ENCODE measurements around the gene SLC7A6. TPM values are rescaled to one million over a fixed set of nuclear protein-coding genes. Genes with fewer than 3 reads are reported as not detected.
A peak's percentile ranks its signal among the peaks of the same experiment; 100 is the strongest.

Gene SLC7A6
- total and polyA plus RNA-seq, 5 donors, result 25.0 to 60.7 (median 45.0) TPM

GRCh38 chr16:68310437-68310773 is 46.1 kb downstream of the SLC7A6 start:
- intact Hi-C loops (cut with DNase I), result loop anchor here in 3 of 4 donors (5.0 kb wide), 1 partner anchor 48 kb away; the partner anchor contains the start of gene SLC7A6 (in 3 of the 3)
- under 1% methylated on average over 29 of the region's 29 CpGs for WGBS
- no peaks in the 10 kb centered on the region for H3K27me3 ChIP-seq (ENCODE audit: control insufficient read depth, insufficient read depth)
- H3K27ac ChIP-seq (ENCODE audit: low read length), result peak overlapping the region; percentile 77
- ATAC-seq, result peak; percentile 49 to 51
- H3K4me3 ChIP-seq (ENCODE audit: low read length), result peak overlapping the region; percentile 87
- no peaks in the 10 kb centered on the region for H3K9me3 ChIP-seq (ENCODE audit: control insufficient read depth, low read length)
- DNase-seq, result peak; percentile 45 to 71 (median 66)
- H3K4me1 ChIP-seq (ENCODE audit: control insufficient read depth, insufficient read depth, low read length), result peaks cover 11% of the 10 kb centered on the region

DNA sequence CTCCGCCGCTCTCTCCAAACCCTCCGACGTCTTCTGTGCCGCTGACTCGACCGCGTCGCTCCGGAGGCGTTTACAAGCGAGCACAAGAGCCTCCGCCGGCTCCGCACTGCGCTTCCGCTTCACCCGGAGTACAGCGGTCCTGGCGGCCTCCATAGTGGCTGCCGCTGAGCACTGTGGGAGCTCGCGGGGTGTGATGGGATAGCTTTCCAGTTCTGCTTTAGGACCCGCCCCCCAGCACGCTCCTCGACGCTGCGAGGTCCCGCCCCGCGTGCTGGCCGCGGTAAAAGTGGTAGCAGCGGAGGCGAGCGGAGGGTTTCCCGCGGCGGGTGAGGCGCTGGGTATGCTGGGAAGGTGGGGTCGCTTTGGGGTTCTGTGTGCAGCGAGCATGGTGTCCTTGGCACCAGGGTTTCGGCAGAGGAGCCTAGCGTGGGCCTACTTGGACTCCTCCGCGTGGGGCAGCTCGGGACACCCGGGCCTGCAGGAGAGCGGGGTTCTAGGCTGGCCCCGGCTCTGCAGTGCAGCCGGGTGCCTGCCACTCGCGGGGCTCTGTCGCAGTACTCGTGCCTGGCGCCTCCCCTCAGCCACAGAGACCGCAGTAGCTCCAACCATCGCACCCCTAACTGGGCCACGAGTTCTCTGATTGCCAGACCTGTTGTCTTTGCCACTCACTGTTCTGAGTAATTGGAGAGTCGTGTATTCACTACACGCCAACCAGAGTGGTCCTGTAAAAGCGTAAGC is 46.6 kb downstream of the SLC7A6 start, which contains the start of the genes PRMT7 and SLC7A6OS:
PRMT7 (plus strand) TSS at position 246 of the 738 bp plus-strand sequence. CDS start 4,961 bp downstream, outside the sequence.
SLC7A6OS (minus strand) TSS at position 173 of the 738 bp plus-strand sequence; CDS start at position 153, 20 bp downstream.
- Histone ChIP-seq H3K4me1 (ENCODE audit: control insufficient read depth, insufficient read depth, low read length) (peaks cover 11% of the 10 kb centered on the region), H3K4me3 (ENCODE audit: low read length) (peak within 1 kb of the TSS; percentile 87), H3K9me3 (ENCODE audit: control insufficient read depth, low read length) (no peaks in the 10 kb centered on the region), H3K27me3 (ENCODE audit: control insufficient read depth, insufficient read depth) (no peaks in the 10 kb centered on the region), H3K27ac (ENCODE audit: low read length) (peak within 1 kb of the TSS; percentile 77)
- peak; percentile 100 for ATAC-seq
- WGBS, result under 1% methylated on average over 62 of the region's 62 CpGs
- intact Hi-C loops (cut with DNase I), result loop anchor here in 3 of 4 donors (5.0 kb wide), 1 partner anchor 49 kb away; the partner anchor contains the start of gene SLC7A6 (in 3 of the 3)
- peak; percentile 92 to 96 (median 95) for DNase-seq

DNA sequence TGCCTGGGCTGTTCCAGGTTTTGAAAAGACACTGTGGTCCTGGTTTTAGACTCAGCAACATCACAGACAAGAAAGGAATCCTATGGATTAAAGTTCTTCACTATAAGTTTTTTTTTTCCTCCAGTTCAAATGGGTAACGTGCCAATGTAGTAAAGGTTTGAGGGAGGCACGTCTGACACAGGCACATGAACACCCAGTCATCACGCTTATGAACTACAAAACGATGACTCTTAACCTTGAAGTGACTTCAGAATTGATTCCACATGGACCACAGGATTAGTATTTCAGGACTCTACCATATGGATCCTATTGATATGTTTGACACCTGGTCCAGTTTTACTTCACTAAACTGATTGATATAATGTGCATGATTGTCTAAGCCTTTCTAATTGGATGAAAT is 48.8 kb downstream of the SLC7A6 start:
- ATAC-seq (no peak), DNase-seq (no peak)
- no peaks in the 10 kb centered on the region for H3K27me3 ChIP-seq (ENCODE audit: control insufficient read depth, insufficient read depth)
- no peaks in the 10 kb centered on the region for H3K9me3 ChIP-seq (ENCODE audit: control insufficient read depth, low read length)
- no peak overlapping the region for H3K4me3 ChIP-seq (ENCODE audit: low read length)
- H3K27ac ChIP-seq (ENCODE audit: low read length), result no peak overlapping the region
- peaks cover 11% of the 10 kb centered on the region for H3K4me1 ChIP-seq (ENCODE audit: control insufficient read depth, insufficient read depth, low read length)
- WGBS, result 85% methylated on average over 4 of the region's 4 CpGs
- intact Hi-C loops (cut with DNase I), result loop anchor here in 3 of 4 donors (5.0 kb wide), 1 partner anchor 51 kb away; the partner anchor contains the start of gene SLC7A6 (in 3 of the 3)

DNA sequence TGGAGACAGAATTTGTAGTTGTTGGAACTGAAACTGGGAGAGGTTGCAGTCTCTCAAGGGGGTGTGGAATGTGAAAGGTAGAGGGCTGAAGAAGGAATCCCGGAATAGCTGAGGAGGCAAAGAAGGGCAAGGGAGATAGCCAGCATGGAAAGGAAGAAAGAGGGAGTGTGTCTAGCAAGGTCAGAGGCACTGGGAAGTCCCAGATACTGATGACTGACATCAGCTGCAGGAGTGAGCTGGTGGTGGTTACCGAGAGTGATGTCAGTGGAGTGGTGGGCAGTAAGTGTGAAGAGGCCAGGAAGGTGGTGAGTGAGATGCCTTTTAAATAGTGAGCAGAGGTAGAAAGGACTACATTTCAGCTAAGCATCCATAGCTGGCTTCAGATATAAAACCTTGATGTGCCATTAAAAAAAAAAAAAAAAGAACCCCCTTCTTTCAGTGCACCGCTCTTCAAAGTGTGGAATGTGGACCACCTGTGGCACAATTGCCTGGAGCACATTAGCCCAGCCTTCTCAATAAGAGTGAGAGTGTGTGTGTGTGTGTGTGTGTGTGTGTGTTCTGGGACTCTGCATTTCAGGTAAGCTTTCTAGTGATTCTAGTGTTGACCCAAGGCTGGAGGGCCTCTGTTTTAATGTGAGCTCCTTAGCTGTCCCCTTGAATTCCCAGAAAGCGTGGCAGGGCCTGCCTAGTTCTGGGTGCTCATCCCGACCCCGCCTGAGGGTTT is 55.0 kb downstream of the SLC7A6 start:
- DNase-seq, result no peak
- H3K9me3 ChIP-seq (ENCODE audit: control insufficient read depth, low read length), result no peaks in the 10 kb centered on the region
- ATAC-seq, result no peak
- H3K4me3 ChIP-seq (ENCODE audit: low read length), result no peak overlapping the region
- WGBS, result 90% methylated on average over 6 of the region's 6 CpGs
- H3K4me1 ChIP-seq (ENCODE audit: control insufficient read depth, insufficient read depth, low read length), result no peaks in the 10 kb centered on the region
- intact Hi-C loops (cut with DNase I), result no loop called here
- H3K27me3 ChIP-seq (ENCODE audit: control insufficient read depth, insufficient read depth), result no peaks in the 10 kb centered on the region
- no peak overlapping the region for H3K27ac ChIP-seq (ENCODE audit: low read length)

DNA sequence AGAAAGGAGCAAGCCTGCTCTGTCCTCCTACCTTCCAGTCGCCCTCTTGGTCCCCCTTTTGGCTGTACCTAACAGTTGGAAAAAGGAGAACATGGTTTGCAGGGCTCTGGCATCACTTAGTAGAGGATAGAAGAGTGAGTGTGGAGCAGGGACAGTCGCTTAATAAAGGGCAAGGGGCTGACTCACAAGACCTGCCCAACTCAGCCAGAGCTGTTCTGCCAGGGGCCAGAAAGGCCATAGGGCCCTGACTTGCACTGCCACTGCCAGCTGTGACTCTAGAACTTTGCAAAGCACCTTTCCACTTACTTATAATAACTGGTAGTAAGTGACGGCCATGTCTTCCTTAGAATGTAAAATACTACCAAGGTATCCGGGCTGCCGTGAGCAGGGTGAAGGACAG is 60.0 kb downstream of the SLC7A6 start:
- no peaks in the 10 kb centered on the region for H3K4me1 ChIP-seq (ENCODE audit: control insufficient read depth, insufficient read depth, low read length)
- no peaks in the 10 kb centered on the region for H3K27me3 ChIP-seq (ENCODE audit: control insufficient read depth, insufficient read depth)
- no peak overlapping the region for H3K27ac ChIP-seq (ENCODE audit: low read length)
- no peak overlapping the region for H3K4me3 ChIP-seq (ENCODE audit: low read length)
- intact Hi-C loops (cut with DNase I), result no loop called here
- no peak for DNase-seq
- H3K9me3 ChIP-seq (ENCODE audit: control insufficient read depth, low read length), result no peaks in the 10 kb centered on the region
- 93% methylated on average over 5 of the region's 5 CpGs for WGBS
- ATAC-seq, result no peak

GRCh38 chr16:68324780-68325357 is 60.5 kb downstream of the SLC7A6 start:
- intact Hi-C loops (cut with DNase I), result loop anchor here (5.0 kb wide), 2 partner anchors 63 to 83 kb away; partner anchors contain the start of gene SLC7A6 (in 3 of the 4)
- ATAC-seq, result no peak
- Histone ChIP-seq H3K9me3 (ENCODE audit: control insufficient read depth, low read length) (no peaks in the 10 kb centered on the region), H3K4me1 (ENCODE audit: control insufficient read depth, insufficient read depth, low read length) (no peaks in the 10 kb centered on the region), H3K27me3 (ENCODE audit: control insufficient read depth, insufficient read depth) (no peaks in the 10 kb centered on the region), H3K27ac (ENCODE audit: low read length) (no peak overlapping the region), H3K4me3 (ENCODE audit: low read length) (no peak overlapping the region)
- no peak for DNase-seq
- 90% methylated on average over 8 of the region's 8 CpGs for WGBS

GRCh38 chr16:68328151-68328859 is 64.0 kb downstream of the SLC7A6 start:
- DNase-seq (peak; percentile 66 to 87 (median 84)), ATAC-seq (peak; percentile 90 to 94)
- no peak overlapping the region for H3K27ac ChIP-seq (ENCODE audit: low read length)
- no peak overlapping the region for H3K4me3 ChIP-seq (ENCODE audit: low read length)
- intact Hi-C loops (cut with DNase I), result loop anchor here (1.0 to 5.0 kb wide), 3 partner anchors 66 to 86 kb away; partner anchors contain the start of gene SLC7A6 (in 3 of the 4)
- H3K4me1 ChIP-seq (ENCODE audit: control insufficient read depth, insufficient read depth, low read length), result no peaks in the 10 kb centered on the region
- no peaks in the 10 kb centered on the region for H3K27me3 ChIP-seq (ENCODE audit: control insufficient read depth, insufficient read depth)
- 42% methylated on average over 13 of the region's 13 CpGs for WGBS
- H3K9me3 ChIP-seq (ENCODE audit: control insufficient read depth, low read length), result no peaks in the 10 kb centered on the region

GRCh38 chr16:68328860-68329390 is 64.6 kb downstream of the SLC7A6 start:
- intact Hi-C loops (cut with DNase I), result loop anchor here (1.0 to 5.0 kb wide), 3 partner anchors 67 to 87 kb away; partner anchors contain the start of gene SLC7A6 (in 3 of the 4)
- ATAC-seq (no peak), DNase-seq (no peak)
- Histone ChIP-seq H3K4me3 (ENCODE audit: low read length) (no peak overlapping the region), H3K4me1 (ENCODE audit: control insufficient read depth, insufficient read depth, low read length) (no peaks in the 10 kb centered on the region), H3K27ac (ENCODE audit: low read length) (no peak overlapping the region), H3K9me3 (ENCODE audit: control insufficient read depth, low read length) (no peaks in the 10 kb centered on the region), H3K27me3 (ENCODE audit: control insufficient read depth, insufficient read depth) (no peaks in the 10 kb centered on the region)
- 40% methylated on average over 3 of the region's 3 CpGs for WGBS

DNA sequence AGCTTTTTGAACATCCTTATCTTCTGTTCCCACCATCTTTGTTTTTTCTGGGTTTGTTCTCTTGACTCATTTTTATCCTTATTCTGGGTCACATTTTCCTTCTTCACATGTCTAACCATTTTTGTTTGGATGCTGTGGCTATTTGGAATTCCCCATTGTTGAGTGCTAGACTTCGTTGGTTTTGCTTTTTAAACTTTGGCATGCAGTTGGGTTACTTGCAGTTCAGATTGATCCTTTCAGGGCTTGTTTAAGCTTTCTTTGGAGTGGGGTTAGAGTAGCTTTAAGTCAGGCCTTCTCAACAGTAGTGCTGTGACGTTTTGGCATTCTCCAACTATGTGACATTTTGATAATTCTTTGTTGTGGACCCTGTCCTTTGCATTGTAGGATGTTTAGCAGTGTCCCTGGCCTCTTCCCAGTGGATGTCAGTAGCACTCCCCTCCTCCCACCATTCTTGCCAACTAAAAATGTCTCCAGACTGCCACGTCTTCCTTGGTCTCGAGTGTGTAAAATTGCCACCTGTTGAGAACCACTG is 67.6 kb downstream of the SLC7A6 start:
- Histone ChIP-seq H3K27me3 (ENCODE audit: control insufficient read depth, insufficient read depth) (no peaks in the 10 kb centered on the region), H3K9me3 (ENCODE audit: control insufficient read depth, low read length) (no peaks in the 10 kb centered on the region), H3K4me1 (ENCODE audit: control insufficient read depth, insufficient read depth, low read length) (no peaks in the 10 kb centered on the region), H3K4me3 (ENCODE audit: low read length) (no peak overlapping the region), H3K27ac (ENCODE audit: low read length) (peak overlapping the region; percentile 44)
- 24% methylated on average over 4 of the region's 4 CpGs for whole genome bisulfite sequencing
- DNase-seq (no peak), ATAC-seq (no peak)
- intact Hi-C loops (cut with DNase I), result no loop called here
